ENCODE data around the gene LMBR1. TPM values are rescaled to one million over a fixed set of nuclear protein-coding genes. Genes with fewer than 3 reads are reported as not detected.
"Not testable (repeated sequence)": the region's sequence is repeated elsewhere in the genome, so short reads cannot be mapped to it uniquely, and the experiment has no call there.

The LMBR1 gene
- total RNA-seq, 1 donor from 2014 or later = 49.7 TPM

DNA sequence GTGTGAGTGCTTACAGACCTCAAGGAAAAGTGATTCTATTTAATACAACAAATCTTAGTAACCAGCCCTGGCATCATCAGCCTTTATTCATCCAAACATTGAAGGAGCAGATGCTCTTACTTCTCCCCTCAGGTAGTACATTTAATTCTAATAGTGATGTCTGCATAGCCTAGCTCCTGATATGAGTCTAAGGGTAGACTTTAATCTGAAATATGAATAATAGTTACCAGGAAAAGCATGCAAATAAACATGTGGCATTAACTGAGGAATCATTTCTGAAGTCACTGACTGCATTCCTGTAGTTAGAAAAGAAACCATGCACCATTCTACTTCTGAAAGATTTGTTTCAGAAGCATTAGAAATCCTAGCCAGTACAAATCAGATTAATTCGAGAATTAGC is 25.7 kb upstream of the LMBR1 start:
- H3K27me3 ChIP-seq (ENCODE audit: insufficient read depth, low read length) = peaks cover 15% of the 10 kb centered on the region
- Mint-ChIP-seq H3K27me3 (ENCODE audit: low read depth, unreplicated experiment) (peaks cover 2% of the 10 kb centered on the region), H3K9me3 (ENCODE audit: unreplicated experiment) (peaks cover 6% of the 10 kb centered on the region), H3K4me3 (ENCODE audit: unreplicated experiment) (no peak overlapping the region), H3K4me1 (ENCODE audit: low read depth, unreplicated experiment) (no peaks in the 10 kb centered on the region), H3K27ac (ENCODE audit: unreplicated experiment) (no peak overlapping the region), H3K36me3 (ENCODE audit: low read depth, unreplicated experiment) (no peaks in the 10 kb centered on the region)
- H3K36me3 ChIP-seq (ENCODE audit: insufficient read depth, low read length) = no peaks in the 10 kb centered on the region
- FAIRE-seq = no peak
- no peak overlapping the region for H3K4me3 ChIP-seq (ENCODE audit: insufficient read depth, low read depth, low read length)
- no peak overlapping the region for H2AFZ ChIP-seq (ENCODE audit: low read depth, low read length)
- H3K4me2 ChIP-seq (ENCODE audit: low read length) = no peak overlapping the region
- no peak overlapping the region for H3K9ac ChIP-seq (ENCODE audit: low read length)
- no peak overlapping the region for H3K27ac ChIP-seq (ENCODE audit: low read depth, low read length)
- no peaks in the 10 kb centered on the region for H4K20me1 ChIP-seq (ENCODE audit: insufficient read depth, low read length)
- no peak for TF ChIP-seq EZH2 (IDR thresholded peaks at IDR 0.05; ENCODE audit: insufficient read depth, low read length)
- TF ChIP-seq, protein P1, sequence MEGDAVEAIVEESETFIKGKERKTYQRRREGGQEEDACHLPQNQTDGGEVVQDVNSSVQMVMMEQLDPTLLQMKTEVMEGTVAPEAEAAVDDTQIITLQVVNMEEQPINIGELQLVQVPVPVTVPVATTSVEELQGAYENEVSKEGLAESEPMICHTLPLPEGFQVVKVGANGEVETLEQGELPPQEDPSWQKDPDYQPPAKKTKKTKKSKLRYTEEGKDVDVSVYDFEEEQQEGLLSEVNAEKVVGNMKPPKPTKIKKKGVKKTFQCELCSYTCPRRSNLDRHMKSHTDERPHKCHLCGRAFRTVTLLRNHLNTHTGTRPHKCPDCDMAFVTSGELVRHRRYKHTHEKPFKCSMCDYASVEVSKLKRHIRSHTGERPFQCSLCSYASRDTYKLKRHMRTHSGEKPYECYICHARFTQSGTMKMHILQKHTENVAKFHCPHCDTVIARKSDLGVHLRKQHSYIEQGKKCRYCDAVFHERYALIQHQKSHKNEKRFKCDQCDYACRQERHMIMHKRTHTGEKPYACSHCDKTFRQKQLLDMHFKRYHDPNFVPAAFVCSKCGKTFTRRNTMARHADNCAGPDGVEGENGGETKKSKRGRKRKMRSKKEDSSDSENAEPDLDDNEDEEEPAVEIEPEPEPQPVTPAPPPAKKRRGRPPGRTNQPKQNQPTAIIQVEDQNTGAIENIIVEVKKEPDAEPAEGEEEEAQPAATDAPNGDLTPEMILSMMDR (IDR thresholded peaks at IDR 0.05; ENCODE audit: insufficient read depth, low read depth, low read length) = no peak
- no peaks in the 10 kb centered on the region for H3K4me1 ChIP-seq (ENCODE audit: insufficient read depth, low read length)
- DNase-seq (ENCODE audit: low read depth) = no peak
- H3K79me2 ChIP-seq (ENCODE audit: insufficient read depth, low read length) = no peaks in the 10 kb centered on the region
- no peaks in the 10 kb centered on the region for H3K9me3 ChIP-seq (ENCODE audit: insufficient read depth, low read depth, low read length)

GRCh38 chr7:156909574-156910252 is 16.7 kb upstream of the LMBR1 start:
- not testable (repeated sequence) for H4K20me1 ChIP-seq (ENCODE audit: insufficient read depth, low read length); H3K4me1 Mint-ChIP-seq (ENCODE audit: low read depth, unreplicated experiment); H3K9me3 ChIP-seq (ENCODE audit: insufficient read depth, low read depth, low read length); H3K36me3 Mint-ChIP-seq (ENCODE audit: low read depth, unreplicated experiment); H3K27me3 ChIP-seq (ENCODE audit: insufficient read depth, low read length); H3K4me1 ChIP-seq (ENCODE audit: insufficient read depth, low read length); H3K4me3 ChIP-seq (ENCODE audit: insufficient read depth, low read depth, low read length); H3K27ac Mint-ChIP-seq (ENCODE audit: unreplicated experiment); H3K4me3 Mint-ChIP-seq (ENCODE audit: unreplicated experiment); H3K36me3 ChIP-seq (ENCODE audit: insufficient read depth, low read length); H3K9me3 Mint-ChIP-seq (ENCODE audit: unreplicated experiment); H3K4me2 ChIP-seq (ENCODE audit: low read length); FAIRE-seq; DNase-seq (ENCODE audit: low read depth); H3K79me2 ChIP-seq (ENCODE audit: insufficient read depth, low read length); H2AFZ ChIP-seq (ENCODE audit: low read depth, low read length); H3K27ac ChIP-seq (ENCODE audit: low read depth, low read length); H3K9ac ChIP-seq (ENCODE audit: low read length); H3K27me3 Mint-ChIP-seq (ENCODE audit: low read depth, unreplicated experiment)

- no peaks in the 10 kb centered on the region for H3K4me1 Mint-ChIP-seq (ENCODE audit: low read depth, unreplicated experiment)
- Histone ChIP-seq H3K79me2 (ENCODE audit: insufficient read depth, low read length) (no peaks in the 10 kb centered on the region), H3K9me3 (ENCODE audit: insufficient read depth, low read depth, low read length) (no peaks in the 10 kb centered on the region), H3K36me3 (ENCODE audit: insufficient read depth, low read length) (no peaks in the 10 kb centered on the region), H3K4me3 (ENCODE audit: insufficient read depth, low read depth, low read length) (no peak overlapping the region), H4K20me1 (ENCODE audit: insufficient read depth, low read length) (no peaks in the 10 kb centered on the region), H3K9ac (ENCODE audit: low read length) (no peak overlapping the region), H2AFZ (ENCODE audit: low read depth, low read length) (no peak overlapping the region), H3K27me3 (ENCODE audit: insufficient read depth, low read length) (no peaks in the 10 kb centered on the region), H3K27ac (ENCODE audit: low read depth, low read length) (no peak overlapping the region), H3K4me2 (ENCODE audit: low read length) (no peak overlapping the region), H3K4me1 (ENCODE audit: insufficient read depth, low read length) (peaks cover 8% of the 10 kb centered on the region)
- DNase-seq (ENCODE audit: low read depth) (no peak), FAIRE-seq (no peak)
- H3K4me3 Mint-ChIP-seq (ENCODE audit: unreplicated experiment) = no peak overlapping the region
- no peak overlapping the region for H3K27ac Mint-ChIP-seq (ENCODE audit: unreplicated experiment)
- H3K36me3 Mint-ChIP-seq (ENCODE audit: low read depth, unreplicated experiment) = no peaks in the 10 kb centered on the region
- peaks cover 3% of the 10 kb centered on the region for H3K9me3 Mint-ChIP-seq (ENCODE audit: unreplicated experiment)
- TF ChIP-seq, protein P1 (IDR thresholded peaks at IDR 0.05; ENCODE audit: insufficient read depth, low read depth, low read length) = no peak
- no peak for TF ChIP-seq EZH2 (IDR thresholded peaks at IDR 0.05; ENCODE audit: insufficient read depth, low read length)
- H3K27me3 Mint-ChIP-seq (ENCODE audit: low read depth, unreplicated experiment) = peaks cover 6% of the 10 kb centered on the region
Measured at GRCh38 chr7:156907656-156908055, 14.7 kb upstream of the LMBR1 start.

All from astrocyte (in vitro differentiated cells and primary cell).